Hippocampal formation (tissue), 2 donors: ENCODE results near the gene KCNF1.

Experiments
- DNase-seq, 2 donors: peaks; one replicate each; lab custom pipeline; 2025; lab: John Stamatoyannopoulos, UW

The KCNF1 gene

GRCh38 chr2:10880586-10881321, 31.0 kb upstream of the KCNF1 start:
- DNase-seq = no peak

DNA sequence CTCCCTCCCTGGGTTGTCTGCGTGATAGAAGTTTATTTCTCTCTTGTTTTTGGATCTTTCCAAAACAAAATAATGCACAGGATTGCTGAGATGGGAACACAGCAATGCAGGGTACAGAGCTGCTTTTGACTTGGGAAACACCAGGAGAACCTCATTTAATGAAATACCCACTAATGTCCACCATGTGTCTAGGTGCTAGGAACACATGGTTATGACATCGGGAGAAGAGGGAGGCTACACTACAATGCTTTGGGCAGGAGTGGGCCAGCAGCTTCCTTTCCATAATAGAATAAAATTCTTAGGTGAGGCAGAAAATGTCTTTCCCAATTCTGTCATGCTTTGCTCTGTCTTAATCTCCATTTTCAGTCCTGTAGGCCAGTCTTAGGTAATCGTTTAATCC, 29.2 kb upstream of the KCNF1 start:
- no peak for DNase-seq

DNA sequence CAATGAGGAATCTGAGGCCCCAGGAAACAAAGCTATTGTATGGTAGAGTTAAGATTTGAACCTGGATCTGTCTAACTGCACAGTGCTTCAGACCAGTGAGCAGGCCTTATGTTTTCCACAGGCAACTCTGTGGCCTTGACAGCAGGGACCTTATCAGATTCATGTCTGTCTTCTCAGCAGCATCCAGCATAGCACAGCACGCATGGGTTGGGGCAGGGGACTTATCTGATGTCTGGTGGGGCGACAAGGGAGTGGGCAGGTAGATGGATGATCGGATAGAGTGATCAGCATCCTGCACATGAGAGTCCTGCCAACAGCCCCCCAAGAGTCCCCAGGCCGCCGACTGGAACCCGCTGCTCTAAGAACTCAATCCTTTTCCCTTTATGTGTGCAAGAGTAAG, 28.7 kb upstream of the KCNF1 start:
- no peak for DNase-seq

DNA sequence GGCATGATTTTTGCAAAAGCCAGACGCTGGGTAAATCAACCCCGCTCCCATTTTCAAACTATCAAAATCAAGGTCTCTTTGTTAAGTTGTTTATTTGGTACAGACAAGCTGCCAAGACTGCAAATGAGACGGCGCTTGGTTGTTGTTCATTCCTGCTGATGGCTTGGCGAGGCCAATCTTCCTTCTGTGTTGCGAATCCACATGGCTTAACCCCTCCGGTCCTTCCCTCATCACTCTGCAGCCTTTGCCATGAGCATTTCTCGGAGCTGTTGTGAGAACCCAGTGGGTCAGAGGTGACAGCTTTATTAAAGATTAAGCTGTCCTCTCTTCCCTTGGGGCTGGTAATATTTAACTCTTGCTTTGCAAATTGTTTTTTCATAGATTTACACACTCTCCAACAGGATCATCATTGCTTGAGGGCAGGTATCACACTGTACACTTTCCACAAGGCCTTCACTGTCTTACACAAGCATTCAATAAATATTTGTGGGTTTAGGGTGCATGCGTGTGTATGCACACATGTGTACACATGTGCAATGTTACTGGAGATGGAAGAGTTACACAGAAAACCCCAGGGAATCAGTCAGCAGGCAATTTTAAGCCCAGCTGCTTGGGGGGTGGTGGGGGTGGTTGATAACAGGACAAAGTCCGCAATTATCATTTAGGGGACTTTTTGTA, 27.8 kb upstream of the KCNF1 start:
- peak in 1 of 2 donors; percentile 61 for DNase-seq

DNA sequence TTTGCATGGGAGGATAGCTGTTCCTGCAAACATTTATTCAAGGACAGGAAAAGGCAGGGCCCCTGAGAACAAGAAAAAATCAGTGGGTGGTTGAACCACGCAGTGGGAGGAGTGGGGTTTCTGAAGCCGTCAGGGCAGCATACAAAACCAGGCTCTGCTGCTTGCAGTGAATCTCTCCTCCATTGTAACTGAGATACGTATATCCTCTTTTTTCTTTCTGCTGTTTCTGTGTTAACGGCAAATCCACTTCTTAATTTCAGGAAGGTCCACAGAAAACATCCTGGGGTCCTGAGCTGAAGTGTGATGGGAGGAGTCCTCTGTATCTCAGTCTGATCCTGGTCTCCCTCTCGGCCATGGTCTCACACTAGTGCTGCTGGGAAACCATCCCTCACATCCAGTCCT, 27.2 kb upstream of the KCNF1 start:
- no peak for DNase-seq

- no peak for DNase-seq
Measured at GRCh38 chr2:10885094-10885860, 26.5 kb upstream of the KCNF1 start.

GRCh38 chr2:10887476-10887875, 24.3 kb upstream of the KCNF1 start:
- no peak for DNase-seq

DNA sequence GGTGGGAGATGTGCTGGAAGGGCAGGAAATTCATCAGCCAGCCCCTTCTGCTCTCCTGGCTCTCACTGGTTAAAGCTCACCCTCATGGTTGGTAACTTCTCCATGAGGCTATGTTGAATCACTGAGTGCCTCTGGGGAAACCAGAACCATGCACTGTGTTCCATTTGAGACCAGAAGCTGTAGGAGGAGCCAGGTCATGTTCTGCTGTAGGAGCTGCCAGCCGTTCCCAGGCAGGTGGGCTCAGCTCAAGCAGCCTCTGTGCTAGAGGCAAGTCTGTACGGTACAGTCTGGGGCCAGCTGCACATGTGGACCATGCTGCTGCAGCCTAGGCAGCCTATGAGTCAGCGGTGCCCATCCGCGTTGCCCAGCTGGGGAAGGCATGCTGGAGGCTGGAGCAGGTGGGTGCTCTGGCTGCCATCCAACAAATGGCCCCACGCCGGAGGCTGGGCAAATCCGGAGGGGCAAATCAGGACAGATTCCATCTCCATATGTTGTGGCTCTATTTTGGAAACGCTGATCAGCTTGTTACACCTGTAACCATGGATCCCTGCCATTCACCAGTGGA, 22.0 kb upstream of the KCNF1 start:
- no peak for DNase-seq

GRCh38 chr2:10890706-10891270, 20.9 kb upstream of the KCNF1 start:
- no peak for DNase-seq

- DNase-seq = no peak
Measured at GRCh38 chr2:10891390-10891789, 20.3 kb upstream of the KCNF1 start.

GRCh38 chr2:10891848-10892247, 19.9 kb upstream of the KCNF1 start:
- DNase-seq = no peak

GRCh38 chr2:10892316-10892715, 19.4 kb upstream of the KCNF1 start:
- DNase-seq = no peak

GRCh38 chr2:10892796-10893350, 18.9 kb upstream of the KCNF1 start:
- no peak for DNase-seq

DNA sequence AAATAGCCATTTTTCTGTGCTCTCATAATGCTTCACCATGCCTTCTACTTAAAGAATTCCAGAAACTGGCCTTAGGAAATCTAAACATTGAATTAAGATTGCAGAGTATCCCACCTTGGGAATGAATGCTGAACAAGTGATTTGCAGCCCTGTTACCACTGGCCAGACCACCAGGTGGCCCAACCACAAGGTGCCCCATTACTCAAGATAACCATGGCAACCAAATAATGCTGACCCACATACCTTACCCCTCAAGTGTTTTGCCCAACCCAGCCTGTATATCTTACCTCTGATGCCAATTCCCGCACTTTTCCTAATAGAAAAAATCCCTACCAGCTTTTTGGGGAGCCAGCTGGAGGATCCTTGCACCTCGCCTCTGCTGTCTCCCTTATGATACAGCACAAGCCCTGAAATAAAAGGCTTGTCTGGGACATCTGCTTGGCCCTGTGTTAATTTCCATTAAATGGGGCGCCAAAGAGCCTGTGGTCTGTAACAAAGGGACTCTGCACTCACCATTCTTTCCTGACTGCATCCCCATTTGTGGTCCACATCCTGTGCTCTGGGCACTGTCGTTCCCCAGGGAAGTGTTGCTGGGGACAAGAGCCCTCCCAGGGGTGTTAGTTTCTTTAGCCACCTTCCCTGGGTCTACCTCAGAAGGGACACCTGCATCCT, 17.3 kb upstream of the KCNF1 start:
- no peak for DNase-seq

GRCh38 chr2:10895231-10895630, 16.5 kb upstream of the KCNF1 start:
- no peak for DNase-seq

GRCh38 chr2:10897956-10898355, 13.8 kb upstream of the KCNF1 start:
- DNase-seq = no peak

GRCh38 chr2:10900216-10901109, 11.3 kb upstream of the KCNF1 start:
- DNase-seq = no peak

DNA sequence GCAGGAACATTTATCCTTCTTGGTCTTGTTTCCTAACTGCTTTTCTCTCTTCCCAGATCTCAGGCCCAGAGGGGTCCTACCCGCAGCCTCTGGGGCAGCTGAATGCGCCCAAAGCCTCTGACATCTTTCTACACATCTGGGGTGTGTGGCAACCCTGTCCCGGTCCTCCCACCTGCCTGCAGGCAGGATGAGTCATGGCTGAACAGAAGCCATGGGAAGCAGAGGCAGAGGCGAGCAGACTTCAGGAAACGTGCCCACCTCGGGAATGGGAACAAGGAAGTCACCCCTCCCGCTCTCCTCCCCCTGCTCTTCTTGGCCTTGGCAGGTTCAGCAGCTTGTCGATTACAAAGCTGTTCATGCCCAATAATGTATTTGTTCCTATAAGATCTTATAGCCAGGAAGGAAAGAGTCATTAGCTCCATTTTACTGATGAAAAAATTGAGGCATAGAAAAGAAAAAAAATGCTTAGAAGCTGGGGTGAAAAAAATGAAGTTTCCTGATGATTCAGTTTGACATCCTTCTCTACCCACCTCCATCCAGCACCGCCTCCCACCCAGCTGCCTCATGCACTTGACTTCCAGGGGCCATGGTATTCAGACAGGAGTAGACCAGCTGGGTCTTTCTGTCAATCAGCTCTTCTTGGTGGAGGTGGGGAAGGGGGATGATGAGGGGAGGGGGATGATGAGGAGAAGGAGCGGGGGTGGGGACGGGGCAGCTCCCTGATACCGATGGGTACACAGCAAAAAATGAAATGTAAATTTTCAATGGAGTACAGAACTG, 10.4 kb upstream of the KCNF1 start:
- no peak for DNase-seq

- no peak for DNase-seq
Measured at GRCh38 chr2:10903861-10904210, 7.9 kb upstream of the KCNF1 start.

DNA sequence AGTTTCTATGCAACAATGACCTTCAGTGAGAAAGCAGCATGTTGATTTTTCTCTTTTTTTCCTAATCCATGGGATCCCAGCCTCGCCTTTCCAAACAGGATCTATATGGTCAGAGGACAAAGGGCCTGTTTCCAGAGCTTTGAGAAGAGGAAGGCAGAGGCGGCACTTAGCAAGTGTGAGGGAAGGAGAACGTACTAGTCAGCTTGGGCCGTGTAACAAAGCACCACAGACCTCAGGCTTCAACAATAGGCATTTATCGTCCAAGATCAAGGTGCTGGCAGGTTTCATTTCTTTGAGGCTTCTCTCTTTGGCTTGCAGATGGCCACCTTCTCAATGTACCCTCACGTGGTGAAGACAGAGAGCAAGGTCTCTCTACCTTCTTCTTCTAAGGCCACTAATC, 7.3 kb upstream of the KCNF1 start:
- no peak for DNase-seq
